Thyroid gland (tissue), 4 donors: ENCODE results near the gene BTBD1. TPM values are rescaled to one million over a fixed set of nuclear protein-coding genes. Genes with fewer than 3 reads are reported as not detected.

Experiments used
- DNase-seq, 2 donors: peaks; one replicate each; pipeline ENCODE4 v3.0.0-alpha.2; 2019
- H3K27ac ChIP-seq, 3 donors: fragments of 200-600 bp; sonication (generic); 1 replicate in 2 of 3; 2 replicates in 1 of 3; pipeline ENCODE4 v1.5.1; 2016 to 2019; ENCODE audit warnings: mild to moderate bottlenecking in 1 of 3, moderate library complexity in 1 of 3
- H3K27me3 ChIP-seq: fragments of 200-600 bp; sonication (generic); one replicate; pipeline ENCODE4 v1.5.1; 2019
- H3K36me3 ChIP-seq, 2 donors: fragments of 200-600 bp; sonication (generic); one replicate each; pipeline ENCODE4 v1.5.1; 2016 to 2019
- H3K4me1 ChIP-seq, 2 donors: fragments of 200-600 bp; sonication (generic); one replicate each; pipeline ENCODE4 v1.5.1; 2017 to 2019
- H3K4me3 ChIP-seq, 3 donors: fragments of 200-600 bp; sonication (generic); replicated peaks in 1 of 3; 1 replicate in 2 of 3; 2 replicates in 1 of 3; pipeline ENCODE4 v1.5.1; 2016; ENCODE audit warnings: mild to moderate bottlenecking in 1 of 3
- H3K9me3 ChIP-seq: fragments of 200-600 bp; sonication (generic); one replicate; pipeline ENCODE4 v1.5.1; 2017
- CTCF ChIP-seq, 6 experiments: fragments of 200-600 bp in 3 of 6; fragments of 450-650 bp in 3 of 6; sonication (generic) in 3 of 6; IDR thresholded peaks; one replicate each; pipeline ENCODE4 v1.5.1; 2016 to 2019; ENCODE audit warnings: antibody characterized with exemption in 6 of 6, mild to moderate bottlenecking in 2 of 6, inconsistent platforms in 1 of 6, moderate library complexity in 1 of 6
- POLR2A ChIP-seq, 2 donors: fragments of 450-650 bp; IDR thresholded peaks; one replicate each; pipeline ENCODE4 v1.6.1; 2017; ENCODE audit warnings: antibody characterized with exemption in 2 of 2, mild to moderate bottlenecking in 2 of 2, moderate library complexity in 1 of 2
- WGBS, 2 donors: methylation state at CpG; one replicate each; pipeline ENCODE4 v1.1.5; 2017; 5-methylcytosine and 5-hydroxymethylcytosine counted together
- intact Hi-C: fragments of 100-400 bp; cut with DNase I; formaldehyde crosslinking; loops from one replicate; pipeline ENCODE4 v1.15.1; 2023
- total RNA-seq, 4 donors: library from RNA; depleted of rRNA; stranded (reverse); fragments of >200 nt; gene quantifications; one replicate each; pipeline ENCODE4 v1.2.3, GENCODE V29; 2016

BTBD1 gene
- total RNA-seq, 4 donors from 2014 or later = 84.7 to 99.3 (median 94.5) TPM

- no peak overlapping the region for H3K27ac ChIP-seq
- TF ChIP-seq POLR2A (IDR thresholded peaks at IDR 0.05) (no peak), CTCF (IDR thresholded peaks at IDR 0.05) (no peak)
- H3K9me3 ChIP-seq = no peaks in the 10 kb centered on the region
- DNase-seq = no peak
- H3K27me3 ChIP-seq = no peaks in the 10 kb centered on the region
- WGBS, 2 donors = 65 to 77% methylated on average over 2 of the region's 2 CpGs
- H3K4me1 ChIP-seq = no peaks in the 10 kb centered on the region
- no peaks in the 10 kb centered on the region for H3K36me3 ChIP-seq
- intact Hi-C loops = no loop called here
- H3K4me3 ChIP-seq = no peak overlapping the region
Measured at GRCh38 chr15:82971218-82971984, 95.7 kb downstream of the BTBD1 start.

- intact Hi-C loops = no loop called here
- no peak for TF ChIP-seq CTCF (IDR thresholded peaks at IDR 0.05)
- TF ChIP-seq POLR2A (IDR thresholded peaks at IDR 0.05) = no peak
- 67 to 100% methylated on average over 1 of the region's 1 CpG for WGBS, 2 donors
Measured at GRCh38 chr15:82970696-82971095, 96.4 kb downstream of the BTBD1 start.

GRCh38 chr15:82970078-82970686 is 96.9 kb downstream of the BTBD1 start:
- Histone ChIP-seq H3K27ac (no peak overlapping the region), H3K4me1 (no peaks in the 10 kb centered on the region), H3K27me3 (no peaks in the 10 kb centered on the region), H3K9me3 (no peaks in the 10 kb centered on the region), H3K4me3 (no peak overlapping the region), H3K36me3 (no peaks in the 10 kb centered on the region)
- DNase-seq = no peak
- no peak for TF ChIP-seq POLR2A (IDR thresholded peaks at IDR 0.05)
- TF ChIP-seq CTCF (IDR thresholded peaks at IDR 0.05) = no peak
- intact Hi-C loops = no loop called here
- 47 to 52% methylated on average over 3 of the region's 3 CpGs for WGBS, 2 donors

More at GRCh38 chr15:82970696-82971095, 96.4 kb downstream of the BTBD1 start:
- H3K36me3 ChIP-seq = no peaks in the 10 kb centered on the region
- H3K4me3 ChIP-seq = no peak overlapping the region
- H3K27me3 ChIP-seq = no peaks in the 10 kb centered on the region
- no peak overlapping the region for H3K27ac ChIP-seq
- H3K9me3 ChIP-seq = no peaks in the 10 kb centered on the region
- no peaks in the 10 kb centered on the region for H3K4me1 ChIP-seq
- DNase-seq = no peak

- no peak for DNase-seq
- TF ChIP-seq POLR2A (IDR thresholded peaks at IDR 0.05) = no peak
- Histone ChIP-seq H3K27ac (no peak overlapping the region), H3K4me1 (no peaks in the 10 kb centered on the region), H3K9me3 (no peaks in the 10 kb centered on the region), H3K36me3 (no peaks in the 10 kb centered on the region), H3K4me3 (no peak overlapping the region), H3K27me3 (no peaks in the 10 kb centered on the region)
- intact Hi-C loops = no loop called here
- 82 to 85% methylated on average over 7 of the region's 7 CpGs for WGBS, 2 donors
Measured at GRCh38 chr15:82969353-82969752, 97.7 kb downstream of the BTBD1 start.

GRCh38 chr15:82968066-82968465 is 99.0 kb downstream of the BTBD1 start:
- Histone ChIP-seq H3K27ac (no peak overlapping the region), H3K36me3 (no peaks in the 10 kb centered on the region), H3K4me3 (no peak overlapping the region), H3K9me3 (no peaks in the 10 kb centered on the region), H3K27me3 (no peaks in the 10 kb centered on the region), H3K4me1 (no peaks in the 10 kb centered on the region)
- no peak for DNase-seq
- intact Hi-C loops = no loop called here
- TF ChIP-seq CTCF (IDR thresholded peaks at IDR 0.05) = no peak
- no peak for TF ChIP-seq POLR2A (IDR thresholded peaks at IDR 0.05)
- WGBS, 2 donors = 88 to 89% methylated on average over 4 of the region's 4 CpGs
